Left cardiac atrium (tissue), 4 donors: ENCODE data around the gene KCND2. TPM values are rescaled to one million over a fixed set of nuclear protein-coding genes. Genes with fewer than 3 reads are reported as not detected.
"Not testable (repeated sequence)": the region's sequence is repeated elsewhere in the genome, so short reads cannot be mapped to it uniquely, and the experiment has no call there.

ENCODE experiments used
- ATAC-seq, 2 donors: fragments of 200-7000 bp; cut with Tn5 transposase; one replicate each; pipeline ENCODE4 v1.9.1; 2020; ENCODE audit warnings: mild to moderate bottlenecking in 2 of 2, moderate library complexity in 2 of 2
- DNase-seq: peaks from one replicate; pipeline ENCODE4 v3.0.0-alpha.2; 2020
- intact Hi-C, 2 donors: fragments of 100-400 bp; cut with DNase I; formaldehyde crosslinking; loops; one replicate each; pipeline versions ENCODE4 v1.14.1 to v1.15.1; 2022 to 2023
- long read RNA-seq: library from polyadenylated mRNA; unstranded; transcript quantifications from one replicate; pipeline ENCODE4 v2.0.0, GENCODE V29; 2021
- total RNA-seq, 2 donors: library from RNA; stranded (reverse); fragmentation: NEBNext Ultra II Directional; extraction: Animal tissue kit (Norgen Biotek cat#: 25700); gene quantifications; one replicate each; pipeline ENCODE4 v1.2.1, GENCODE V29; 2021
- donor health status: DM: no; HTN: yes; CAD: no.
- donor health status: DM: no; HTN: yes; CAD: no; lungs with severe emphysema.
- donor health status: DM: yes; HTN: yes; CAD: no.
- donor health status: Dilated cardiomyopathy.

KCND2 gene
- total RNA-seq = under 1 TPM; 0.21 to 0.41 TPM
- long read RNA-seq = 0 reads

DNA sequence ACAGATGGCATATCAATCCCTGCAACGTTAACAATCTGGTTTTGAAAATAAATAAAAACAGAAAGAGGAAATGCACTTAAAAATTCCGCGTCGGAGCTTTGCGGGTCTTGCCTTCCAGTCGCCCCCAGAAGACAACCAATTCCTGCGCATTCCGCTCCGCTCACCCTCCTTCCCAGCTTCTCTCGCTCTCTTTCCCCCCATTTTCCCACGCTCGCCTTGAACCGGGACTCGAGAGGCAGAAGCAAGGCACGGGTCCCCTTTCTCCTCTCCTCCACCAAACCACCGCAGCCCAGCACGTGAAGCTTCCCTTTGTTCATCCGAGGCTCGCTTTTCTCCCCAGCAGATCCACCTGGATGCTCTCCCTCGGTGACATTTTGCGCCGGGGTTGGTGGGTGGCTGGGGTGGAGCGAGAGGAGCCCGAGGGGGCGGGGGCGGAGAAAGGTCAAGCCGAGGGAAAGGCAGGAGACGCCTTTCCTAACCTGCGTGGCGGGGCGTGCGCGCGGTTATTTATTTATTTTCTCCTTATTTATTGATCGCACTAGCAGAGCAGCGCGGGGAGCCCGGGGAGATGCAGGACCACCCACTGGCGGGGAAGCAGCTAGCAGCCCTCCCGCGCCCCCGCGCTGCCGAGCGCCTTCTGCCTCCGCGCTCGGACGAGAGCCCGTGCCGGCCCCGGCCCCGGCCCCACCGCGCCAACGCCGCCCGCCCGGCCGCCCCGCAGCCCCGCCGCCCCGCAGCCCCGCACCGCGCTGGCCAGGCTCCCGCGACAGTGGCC is at the start of gene KCND2:
KCND2 (plus strand) TSS at position 475 of the 775 bp plus-strand sequence.
- DNase-seq (no peak), ATAC-seq (peak in 1 of 2 donors; percentile 8)
- intact Hi-C loops = loop anchor here in 1 of 2 donors (10.0 kb wide), 1 partner anchor 338 kb away; no protein-coding TSS in a partner anchor

DNA sequence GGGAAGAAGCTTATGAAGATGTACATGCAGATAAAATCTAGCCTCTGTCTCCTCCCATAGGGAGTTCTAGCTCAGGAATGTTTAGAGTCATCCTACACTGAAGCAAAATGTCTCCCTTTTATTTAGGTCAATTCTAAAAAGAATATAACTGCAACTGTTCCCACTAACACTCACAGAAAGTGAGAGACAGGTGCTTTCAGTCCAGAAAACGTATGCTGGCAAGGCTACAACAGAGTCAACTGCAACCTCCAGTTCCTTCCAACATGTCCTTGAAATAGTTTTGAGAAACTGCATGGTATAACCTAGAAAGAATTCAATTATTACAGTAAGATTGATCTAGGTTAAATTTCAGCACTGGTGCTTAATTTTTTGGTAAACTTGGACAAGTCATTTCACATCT is 46.8 kb upstream of the KCND2 start:
- DNase-seq (no peak), ATAC-seq (no peak)
- intact Hi-C loops = no loop called here

DNA sequence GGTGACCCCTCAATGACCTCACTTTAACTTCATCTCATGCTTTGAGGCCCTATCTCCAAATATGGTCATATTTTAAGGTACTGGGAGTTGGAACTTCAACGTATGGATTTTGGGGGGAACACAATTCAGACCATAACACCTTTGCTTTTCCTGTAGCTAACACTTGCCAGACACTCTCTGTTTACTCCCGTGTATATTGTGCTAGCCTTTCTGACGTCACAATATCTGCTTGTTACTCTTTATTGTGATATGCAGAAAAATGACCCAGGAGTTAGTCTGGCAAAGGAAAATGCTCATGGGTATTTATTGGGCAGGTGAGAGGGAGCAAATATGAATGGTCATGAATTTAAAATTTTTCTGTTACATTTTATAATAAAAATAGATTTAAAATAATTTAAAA is 45.7 kb upstream of the KCND2 start:
- ATAC-seq (no peak), DNase-seq (no peak)
- intact Hi-C loops = no loop called here

DNA sequence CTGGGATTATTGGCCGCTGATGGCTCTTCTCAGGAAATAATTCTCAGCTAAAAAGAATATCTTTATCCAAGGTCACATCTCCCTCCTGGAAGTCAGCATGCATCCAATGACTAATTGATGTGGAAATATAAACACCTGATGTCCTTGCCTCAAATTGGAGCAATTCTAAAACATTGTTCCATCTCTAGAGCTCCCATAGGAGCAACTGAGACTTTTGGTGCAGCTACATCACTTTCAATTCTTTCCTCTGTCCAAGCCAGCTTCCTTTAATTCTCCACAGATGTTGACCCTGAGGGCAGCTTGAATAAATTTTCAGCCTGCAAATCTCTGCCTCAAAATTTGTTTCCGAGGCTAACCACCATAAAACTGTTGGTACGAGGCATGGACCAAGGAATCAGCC is 43.9 kb upstream of the KCND2 start:
- ATAC-seq = no peak
- no peak for DNase-seq
- intact Hi-C loops = no loop called here

DNA sequence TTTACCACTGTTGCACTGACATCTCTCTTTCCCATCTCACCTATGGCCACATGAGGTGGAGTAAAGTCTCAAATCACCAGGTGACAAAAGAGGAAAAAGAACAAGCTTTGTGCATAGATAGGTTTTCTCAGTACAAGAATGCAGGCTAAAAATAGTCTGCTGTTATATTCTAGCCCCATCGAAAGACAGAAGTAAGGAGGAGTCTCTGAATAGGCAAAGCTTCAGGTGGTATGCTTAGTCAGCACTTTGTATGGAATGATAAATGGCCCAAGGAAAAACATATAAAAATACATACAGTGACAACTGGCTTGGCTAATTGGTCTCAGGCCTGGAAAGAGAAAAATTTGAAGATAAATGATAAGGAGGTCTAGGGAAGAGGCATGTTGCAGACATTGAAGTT is 39.6 kb upstream of the KCND2 start:
- ATAC-seq = no peak
- intact Hi-C loops = no loop called here
- no peak for DNase-seq

DNA sequence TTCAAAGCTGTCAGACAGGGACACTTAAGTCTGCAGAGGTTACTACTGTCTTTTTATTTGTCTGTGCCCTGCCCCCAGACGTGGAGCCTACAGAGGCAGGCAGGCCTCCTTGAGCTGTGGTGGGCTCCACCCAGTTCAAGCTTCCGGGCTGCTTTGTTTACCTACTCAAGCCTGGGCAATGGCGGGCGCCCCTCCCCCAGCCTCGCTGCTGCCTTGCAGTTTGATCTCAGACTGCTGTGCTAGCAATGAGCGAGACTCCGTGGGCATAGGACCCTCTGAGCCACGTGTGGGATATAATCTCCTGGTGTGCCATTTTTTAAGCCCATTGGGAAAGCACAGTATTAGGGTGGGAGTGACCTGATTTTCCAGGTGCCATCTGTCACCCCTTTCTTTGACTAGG is 32.6 kb upstream of the KCND2 start:
- intact Hi-C loops, ATAC-seq: not testable (repeated sequence)

DNA sequence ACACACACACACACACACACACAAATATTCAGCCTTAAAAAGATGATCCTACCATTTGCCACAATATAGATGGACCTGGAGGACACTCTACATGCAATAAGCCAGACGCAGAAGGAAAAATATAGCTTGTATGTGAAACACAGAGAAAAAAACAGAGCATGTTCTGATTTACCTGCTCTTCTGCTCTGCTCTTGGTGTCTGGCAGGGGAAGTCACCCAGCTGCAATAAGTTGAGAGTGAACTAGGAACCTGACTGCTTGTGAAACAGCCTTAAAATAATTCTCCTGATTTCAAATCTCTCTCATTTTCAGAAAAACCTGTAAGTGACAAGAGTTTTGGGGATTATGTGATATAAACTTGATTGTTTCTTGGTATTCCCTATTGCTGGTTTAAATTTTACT is 31.0 kb upstream of the KCND2 start:
- no peak for ATAC-seq
- no peak for DNase-seq
- intact Hi-C loops = no loop called here

More for the DNA sequence above, 32.6 kb upstream of the KCND2 start:
- not testable (repeated sequence) for DNase-seq

DNA sequence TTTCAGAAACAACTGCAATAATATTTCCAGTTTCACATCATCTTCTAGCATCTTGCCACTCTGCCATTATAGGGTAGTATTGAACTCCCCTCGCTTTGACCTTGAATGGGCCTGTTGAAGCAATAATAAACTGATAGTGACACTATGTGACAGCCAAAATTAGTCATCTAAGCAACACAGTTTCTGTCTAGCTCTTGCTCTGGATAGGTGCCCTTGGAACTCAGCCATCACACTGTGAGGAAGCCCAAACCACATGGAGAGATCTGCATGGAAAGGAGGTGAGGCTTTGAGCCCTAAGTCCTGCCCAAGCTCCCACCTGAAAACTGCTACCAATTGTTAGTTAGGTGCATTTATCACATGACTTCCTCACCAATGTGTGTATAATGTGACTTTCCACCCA is 18.1 kb upstream of the KCND2 start:
- intact Hi-C loops = no loop called here
- no peak for DNase-seq
- no peak for ATAC-seq

DNA sequence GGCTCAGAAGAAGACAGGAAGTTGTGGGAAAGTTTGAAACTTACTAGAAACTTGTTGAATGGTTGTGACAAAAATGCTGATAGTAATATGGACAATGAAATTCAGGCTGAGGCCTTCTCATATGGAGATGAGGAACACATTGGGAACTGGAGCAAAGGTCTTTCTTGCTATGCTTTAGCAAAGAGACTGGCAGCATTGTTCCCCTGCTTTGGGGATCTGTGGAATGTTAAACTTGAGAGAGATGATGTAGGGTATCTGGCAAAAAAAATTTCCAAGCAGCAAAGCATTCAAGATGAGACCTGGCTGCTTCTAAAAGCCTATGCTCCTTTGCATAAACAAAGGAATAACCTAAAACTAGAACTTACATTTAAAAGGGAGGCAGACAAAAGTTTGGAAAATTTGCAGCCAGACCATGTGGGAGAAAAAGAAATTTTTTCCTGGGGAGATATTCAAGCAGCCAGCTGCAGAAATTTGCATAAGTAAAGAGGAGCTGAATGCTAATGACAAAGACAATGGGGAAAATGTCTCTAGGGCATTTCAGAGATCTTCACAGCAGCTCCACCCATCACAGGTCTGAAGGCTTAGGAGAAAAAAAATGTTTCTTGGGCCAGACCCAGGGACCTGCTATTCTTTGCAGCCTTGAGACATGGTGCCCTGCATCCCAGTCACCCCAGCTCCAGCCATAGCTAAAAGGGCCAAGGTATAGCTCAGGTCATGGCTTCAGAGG is 16.5 kb upstream of the KCND2 start:
- DNase-seq = no peak
- intact Hi-C loops = no loop called here
- no peak for ATAC-seq

DNA sequence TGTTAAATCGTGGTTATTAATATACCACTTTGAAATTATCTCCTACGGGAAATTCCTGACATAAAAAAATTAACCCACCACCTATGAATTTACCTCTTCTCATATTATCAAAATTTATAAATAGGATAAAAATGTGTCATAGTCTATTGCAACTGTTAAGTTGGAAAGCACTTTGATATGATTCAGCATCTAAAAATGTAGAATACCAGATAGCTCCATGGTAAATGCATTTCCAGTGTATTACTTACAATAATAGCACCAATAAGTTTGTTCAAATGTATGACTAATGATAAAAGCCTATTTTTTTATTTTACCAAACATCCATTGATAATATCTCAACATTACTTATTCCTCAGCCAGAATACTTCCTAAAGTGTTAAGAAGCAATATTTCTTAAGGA is 13.6 kb upstream of the KCND2 start:
- ATAC-seq (no peak), DNase-seq (no peak)
- intact Hi-C loops = no loop called here

DNA sequence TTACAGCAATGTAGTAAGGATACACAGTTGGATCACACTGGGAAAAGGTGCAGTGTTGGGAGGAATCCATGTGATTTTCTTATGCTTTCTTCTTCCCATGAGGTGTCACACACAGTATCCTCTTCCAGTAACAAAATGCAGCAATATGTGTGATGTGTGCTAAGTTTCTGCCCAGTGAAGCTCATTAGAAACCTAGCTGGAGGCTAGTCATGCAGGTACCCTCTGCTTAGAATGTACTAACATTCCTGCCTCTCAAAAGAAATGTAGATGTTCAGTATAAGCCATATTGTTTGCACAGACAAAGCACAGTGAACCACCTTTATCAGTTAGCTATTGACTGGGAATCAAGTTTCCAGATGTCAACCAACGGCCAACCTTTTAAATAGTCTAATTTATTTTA is 12.9 kb upstream of the KCND2 start:
- intact Hi-C loops = no loop called here
- ATAC-seq (no peak), DNase-seq (no peak)

DNA sequence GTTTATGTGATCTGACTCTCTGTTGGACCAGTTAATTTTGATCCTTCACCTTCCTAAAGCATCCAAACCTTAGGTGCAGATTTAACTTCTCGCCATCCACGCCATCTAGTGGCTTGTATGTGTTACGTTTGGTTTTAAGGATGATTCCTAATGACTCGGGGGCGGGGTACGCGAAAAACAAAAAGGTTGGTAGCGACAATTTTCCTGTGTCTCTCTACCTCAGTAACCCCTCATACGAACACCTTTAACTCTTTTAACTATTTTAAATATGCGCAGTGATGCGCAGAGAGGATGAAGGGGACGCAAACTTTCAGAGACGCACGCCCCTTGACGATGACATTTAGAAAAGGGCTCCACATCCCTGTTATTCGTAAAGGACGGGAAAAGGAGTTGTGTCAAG is 714 bp upstream of the KCND2 start:
- intact Hi-C loops = loop anchor here in 1 of 2 donors (10.0 kb wide), 1 partner anchor 337 kb away; no protein-coding TSS in a partner anchor
- DNase-seq = no peak
- ATAC-seq = peak in 1 of 2 donors; percentile 61

DNA sequence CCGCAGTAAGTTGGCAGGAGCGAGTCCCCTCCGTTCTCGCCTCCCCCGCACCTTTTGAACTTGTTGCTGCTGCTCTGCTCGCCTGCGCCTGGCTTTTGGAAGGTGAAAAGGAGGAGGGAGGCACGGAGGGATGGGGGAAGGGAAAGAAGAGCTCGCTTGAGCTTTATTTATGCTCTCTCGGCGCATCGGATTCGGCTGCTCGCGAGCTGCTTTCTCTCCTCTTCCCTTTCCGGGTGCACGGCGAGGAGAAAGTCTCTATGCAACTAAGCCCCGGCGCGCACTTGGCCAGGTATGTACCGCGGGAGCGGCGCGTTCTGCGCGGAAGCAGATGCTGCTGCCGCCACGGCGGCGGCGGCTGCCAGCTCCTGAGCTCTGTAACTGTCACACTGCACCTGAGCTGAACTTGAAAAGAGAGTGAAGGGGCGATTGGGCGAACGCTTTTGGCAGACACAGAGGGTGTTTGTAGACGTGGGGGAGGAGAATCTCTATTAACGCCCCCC is 551 bp downstream of the KCND2 start:
- peak in 1 of 2 donors; percentile 15 for ATAC-seq

DNA sequence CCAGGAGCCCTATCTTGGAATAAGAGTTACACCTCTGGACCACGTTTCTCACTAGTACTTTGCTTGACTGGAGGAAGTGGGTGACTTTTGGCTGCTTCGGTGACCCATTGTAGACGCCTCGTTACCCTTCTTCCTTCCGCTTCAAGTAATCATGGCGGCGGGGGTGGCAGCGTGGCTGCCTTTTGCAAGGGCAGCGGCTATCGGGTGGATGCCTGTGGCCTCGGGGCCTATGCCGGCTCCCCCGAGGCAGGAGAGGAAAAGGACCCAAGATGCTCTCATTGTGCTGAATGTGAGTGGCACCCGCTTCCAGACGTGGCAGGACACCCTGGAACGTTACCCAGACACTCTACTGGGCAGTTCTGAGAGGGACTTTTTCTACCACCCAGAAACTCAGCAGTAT is 1.5 kb downstream of the KCND2 start:
- no peak for ATAC-seq
- DNase-seq = no peak
- intact Hi-C loops = loop anchor here in 1 of 2 donors (10.0 kb wide), 1 partner anchor 340 kb away; no protein-coding TSS in a partner anchor

More for the DNA sequence above, 551 bp downstream of the KCND2 start:
- intact Hi-C loops = loop anchor here in 1 of 2 donors (10.0 kb wide), 1 partner anchor 339 kb away; no protein-coding TSS in a partner anchor
- no peak for DNase-seq

DNA sequence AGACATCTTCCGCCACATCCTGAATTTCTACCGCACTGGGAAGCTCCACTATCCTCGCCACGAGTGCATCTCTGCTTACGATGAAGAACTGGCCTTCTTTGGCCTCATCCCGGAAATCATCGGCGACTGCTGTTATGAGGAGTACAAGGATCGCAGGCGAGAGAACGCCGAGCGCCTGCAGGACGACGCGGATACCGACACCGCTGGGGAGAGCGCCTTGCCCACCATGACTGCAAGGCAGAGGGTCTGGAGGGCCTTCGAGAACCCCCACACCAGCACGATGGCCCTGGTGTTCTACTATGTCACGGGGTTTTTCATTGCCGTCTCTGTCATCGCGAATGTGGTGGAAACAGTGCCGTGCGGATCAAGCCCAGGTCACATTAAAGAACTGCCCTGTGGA is 1.9 kb downstream of the KCND2 start:
- intact Hi-C loops = loop anchor here in 1 of 2 donors (10.0 kb wide), 1 partner anchor 340 kb away; no protein-coding TSS in a partner anchor
- DNase-seq (no peak), ATAC-seq (no peak)

DNA sequence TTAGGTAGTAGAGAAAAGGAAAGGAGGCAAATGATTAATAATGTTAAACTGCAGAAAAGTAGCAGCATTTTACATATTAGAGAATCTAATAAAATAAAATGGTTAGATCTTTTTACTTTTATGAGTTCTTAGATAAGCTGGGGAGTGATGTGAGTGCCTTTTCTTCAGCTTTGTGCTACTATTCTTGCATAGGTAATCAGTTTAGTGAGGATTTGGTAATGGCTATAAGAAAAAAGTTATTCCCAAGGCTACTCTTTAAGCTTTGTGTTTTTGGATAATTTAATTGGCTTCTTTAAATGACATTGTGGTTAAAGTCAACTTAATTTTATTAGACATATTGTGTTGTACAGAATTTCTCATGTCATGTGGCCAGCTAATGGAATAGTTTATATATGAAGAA is 3.7 kb downstream of the KCND2 start:
- DNase-seq (no peak), ATAC-seq (no peak)
- intact Hi-C loops = loop anchor here in 1 of 2 donors (10.0 kb wide), 1 partner anchor 342 kb away; no protein-coding TSS in a partner anchor

DNA sequence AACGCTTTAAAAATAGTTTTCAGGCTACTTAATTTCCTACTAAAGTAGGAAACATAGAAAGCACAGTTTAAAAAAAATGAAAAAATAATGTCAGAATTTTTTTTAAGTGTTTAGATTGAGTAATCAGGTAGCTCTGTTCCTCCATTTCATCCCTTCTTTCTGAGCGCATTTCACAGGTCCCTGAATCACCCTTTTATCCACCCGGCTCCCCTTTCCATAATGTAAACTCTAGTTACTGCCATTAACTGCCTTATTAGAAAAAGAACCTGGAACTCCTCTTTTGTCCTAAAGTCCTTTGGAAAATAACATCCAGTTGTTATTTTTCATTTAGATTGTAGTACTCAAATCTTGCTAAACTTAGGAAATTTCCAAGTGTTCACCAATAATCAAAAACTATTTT is 5.8 kb downstream of the KCND2 start:
- ATAC-seq (no peak), DNase-seq (no peak)
- intact Hi-C loops = loop anchor here in 1 of 2 donors (10.0 kb wide), 1 partner anchor 344 kb away; no protein-coding TSS in a partner anchor

DNA sequence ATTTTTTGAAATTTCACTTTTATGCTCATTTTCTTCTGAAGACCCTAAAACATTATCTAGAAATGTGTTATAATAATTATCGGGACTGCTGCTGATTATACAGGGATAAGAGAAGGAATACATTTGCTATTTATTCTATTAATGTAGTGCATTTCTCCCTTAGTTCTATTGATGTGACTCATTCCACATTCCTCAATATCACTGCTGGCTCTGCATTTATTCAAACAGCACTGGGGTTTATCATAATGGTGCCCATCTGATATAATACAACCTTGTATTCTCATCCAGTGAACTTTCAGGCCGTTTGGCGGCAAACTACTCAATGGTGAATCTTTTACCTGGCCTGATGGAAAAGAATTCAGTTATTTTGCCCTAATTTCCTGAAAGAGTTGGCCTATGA is 7.8 kb downstream of the KCND2 start:
- intact Hi-C loops = no loop called here
- no peak for DNase-seq
- ATAC-seq = no peak

DNA sequence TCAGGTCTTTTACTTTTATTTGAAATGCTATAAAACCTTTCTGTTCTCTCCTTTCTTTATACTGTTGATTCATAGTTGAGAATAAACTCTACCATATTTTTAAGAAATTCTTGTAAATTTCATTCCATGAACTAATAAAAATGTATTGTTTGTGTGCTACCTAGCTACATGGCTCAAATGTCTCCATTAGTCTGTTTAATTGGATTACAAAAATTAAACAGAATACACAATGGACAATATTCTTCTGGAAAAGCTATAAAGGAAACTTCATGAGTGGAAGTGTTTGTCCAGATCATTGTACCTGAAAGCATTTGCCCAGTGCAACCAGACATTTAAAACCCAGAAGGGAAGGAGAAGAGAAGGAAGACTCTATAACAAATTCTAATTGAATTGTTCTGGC is 20.1 kb downstream of the KCND2 start:
- ATAC-seq (no peak), DNase-seq (no peak)
- intact Hi-C loops = no loop called here

DNA sequence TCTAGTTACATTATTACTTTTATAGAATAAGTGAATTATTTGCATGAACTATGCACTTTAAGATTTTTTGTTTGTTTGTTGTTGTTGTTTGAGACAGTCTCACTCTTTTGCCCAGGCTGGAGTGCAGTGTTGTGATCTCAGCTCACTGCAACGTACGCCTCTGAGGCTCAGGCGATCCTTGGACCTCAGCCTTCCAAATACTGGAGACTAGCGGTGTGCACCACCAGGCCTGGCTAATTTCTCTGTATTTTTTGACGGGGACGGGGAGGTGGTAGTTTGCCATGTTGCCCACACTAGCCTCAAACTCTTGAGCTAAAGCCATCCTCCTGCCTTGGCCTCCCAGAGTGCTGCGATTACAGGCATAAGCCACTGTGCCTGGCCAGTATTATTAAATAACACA is 29.2 kb downstream of the KCND2 start:
- no peak for DNase-seq
- intact Hi-C loops = no loop called here

More for the DNA sequence above, 29.2 kb downstream of the KCND2 start:
- no peak for ATAC-seq
